Heart left ventricle (tissue), 13 donors: ENCODE results near the gene TMEM14A.

ENCODE experiments used
- CTCF ChIP-seq, 12 donors: fragments of 200-600 bp; sonication (generic) in 4 of 12; IDR thresholded peaks; one replicate each; pipeline versions ENCODE4 v1.5.0 to v1.8.0; 2018 to 2022; ENCODE audit warnings: antibody characterized with exemption in 12 of 12, mild to moderate bottlenecking in 5 of 12
- POLR2A ChIP-seq, 2 donors: fragments of 450-650 bp; IDR thresholded peaks; one replicate each; pipeline ENCODE4 v1.6.1; 2017; ENCODE audit warnings: antibody characterized with exemption in 2 of 2, mild to moderate bottlenecking in 2 of 2, moderate library complexity in 2 of 2
- donor health status: ischemic (EF 13 %, LVEDD 7.1; RV severe dilation, severe dysfunction).
- donor health status: DM: no; HTN: yes; CAD: no.
- donor health status: DM: no; HTN: no; CAD: no.
- donor health status: ischemic (EF 25% LVEDD 6.9; RV normal size, moderate dysfunction).
- donor health status: ischemic (EF 25% LVEDD 5.7; RV mildly dilated, moderate dysfunction).
- donor health status: ischemic (EF 35%, LVEDD 5.7; RV mildly dilated, moderate dysfunction).
- donor health status: nonischemic (EF 11% LVEDD 7.7; RV severe dilation, severe dysfunction).
- donor health status: DM: yes; HTN: yes; CAD: no.
- donor health status: PGD.
- donor health status: ischemic (EF 29% LVEDD 5.4; RV normal size, mild dysfunction).
- donor health status: nonischemic (EF 23%, LVEDD 6.1; RV moderate dilation, normal function).

- TF ChIP-seq CTCF (IDR thresholded peaks at IDR 0.05): no peak
- TF ChIP-seq POLR2A (IDR thresholded peaks at IDR 0.05): no peak
These were observed 60.8 kb downstream of the TMEM14A start for GRCh38 chr6:52731719-52732118.
